ENCODE results near the gene MARCHF3. TPM values are rescaled to one million over a fixed set of nuclear protein-coding genes. Genes with fewer than 3 reads are reported as not detected.

The MARCHF3 gene
- total and polyA plus RNA-seq, 8 donors = 2.8 to 7.5 (median 3.9) TPM

- TF ChIP-seq CTCF (IDR thresholded peaks at IDR 0.05) = no peak
- Histone ChIP-seq H3K9me3 (no peaks in the 10 kb centered on the region), H3K36me3 (no peaks in the 10 kb centered on the region), H3K4me3 (no peak overlapping the region), H3K27ac (no peak overlapping the region), H3K4me1 (no peaks in the 10 kb centered on the region), H3K27me3 (no peaks in the 10 kb centered on the region)
- ATAC-seq = no peak
- FAIRE-seq = no peak
- DNase-seq = no peak
- 93 to 95% methylated on average over 6 of the region's 6 CpGs for WGBS, 2 donors
- intact Hi-C loops (cut with DNase I) = no loop called here
Measured at GRCh38 chr5:126871441-126871840, 158.9 kb downstream of the MARCHF3 start.

DNA sequence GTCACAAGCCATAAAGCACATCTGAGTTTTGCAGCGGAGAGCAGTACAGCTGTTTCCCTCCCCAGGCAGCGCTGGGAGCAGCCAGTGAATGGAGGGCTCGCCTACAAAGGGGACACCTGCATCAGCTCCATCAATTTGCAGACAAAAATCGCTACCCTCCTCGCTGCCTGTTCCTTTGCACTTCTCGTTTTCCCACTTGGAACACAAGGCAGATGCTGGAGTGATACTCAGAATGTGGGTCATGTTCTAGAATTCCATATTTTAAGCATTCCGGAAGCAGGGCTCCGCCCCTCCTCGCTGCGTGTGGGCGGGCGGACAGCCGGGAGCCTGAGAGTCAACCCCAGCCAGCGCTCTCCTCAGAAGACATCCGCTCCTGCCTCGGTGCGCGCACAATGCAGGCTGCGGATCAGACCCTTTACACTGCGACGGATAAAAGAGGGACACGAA lies 161.3 kb downstream of the MARCHF3 start:
- FAIRE-seq (no peak), ATAC-seq (peak in 3 of 4 donors; percentile 48 to 53 (median 52)), DNase-seq (no peak)
- no peak for TF ChIP-seq CTCF (IDR thresholded peaks at IDR 0.05)
- H3K4me3 ChIP-seq = no peak overlapping the region
- H3K36me3 ChIP-seq = no peaks in the 10 kb centered on the region
- no peaks in the 10 kb centered on the region for H3K27me3 ChIP-seq
- WGBS, 2 donors = 61 to 68% methylated on average over 21 to 22 of the region's 22 CpGs
- H3K4me1 ChIP-seq = no peaks in the 10 kb centered on the region
- H3K27ac ChIP-seq = no peak overlapping the region
- no peaks in the 10 kb centered on the region for H3K9me3 ChIP-seq
- intact Hi-C loops (cut with DNase I) = no loop called here

- no peak for TF ChIP-seq CTCF (IDR thresholded peaks at IDR 0.05)
- FAIRE-seq (no peak), DNase-seq (no peak), ATAC-seq (no peak)
- Histone ChIP-seq H3K9me3 (no peaks in the 10 kb centered on the region), H3K27ac (no peak overlapping the region), H3K4me1 (no peaks in the 10 kb centered on the region), H3K27me3 (no peaks in the 10 kb centered on the region), H3K4me3 (no peak overlapping the region), H3K36me3 (no peaks in the 10 kb centered on the region)
- intact Hi-C loops (cut with DNase I) = no loop called here
- 77 to 83% methylated on average over 11 of the region's 11 CpGs for WGBS, 2 donors
Measured at GRCh38 chr5:126868338-126869004, 161.9 kb downstream of the MARCHF3 start.

- TF ChIP-seq CTCF (IDR thresholded peaks at IDR 0.05) = no peak
- Histone ChIP-seq H3K27ac (no peak overlapping the region), H3K4me1 (no peaks in the 10 kb centered on the region), H3K9me3 (no peaks in the 10 kb centered on the region), H3K36me3 (no peaks in the 10 kb centered on the region), H3K27me3 (no peaks in the 10 kb centered on the region), H3K4me3 (no peak overlapping the region)
- WGBS, 2 donors = 84 to 92% methylated on average over 8 of the region's 8 CpGs
- ATAC-seq (no peak), FAIRE-seq (no peak), DNase-seq (no peak)
- intact Hi-C loops (cut with DNase I) = no loop called here
Measured at GRCh38 chr5:126866851-126867636, 163.3 kb downstream of the MARCHF3 start.

DNA sequence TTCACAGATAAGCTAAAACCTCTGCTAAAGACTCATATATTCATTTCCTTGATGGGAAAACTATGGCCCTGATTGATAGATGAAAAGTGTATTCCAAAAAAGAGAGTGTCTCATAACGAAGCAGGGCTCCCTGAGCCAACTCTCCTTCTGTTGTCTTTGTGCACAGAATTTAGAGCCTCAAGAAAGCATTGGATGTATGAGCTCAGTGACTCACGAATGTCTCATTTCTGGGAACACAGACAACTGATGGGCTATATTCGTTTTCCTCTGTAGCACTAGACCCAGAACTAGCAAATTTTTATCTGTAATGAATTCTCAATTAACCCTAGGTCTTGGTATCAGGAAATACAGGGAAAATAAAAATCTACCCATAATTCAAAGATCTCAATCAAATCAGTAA lies 165.1 kb downstream of the MARCHF3 start:
- no peaks in the 10 kb centered on the region for H3K27me3 ChIP-seq
- ATAC-seq = peak in 1 of 4 donors; percentile 37
- no peak for TF ChIP-seq CTCF (IDR thresholded peaks at IDR 0.05)
- H3K9me3 ChIP-seq = no peaks in the 10 kb centered on the region
- H3K4me3 ChIP-seq = no peak overlapping the region
- no peaks in the 10 kb centered on the region for H3K36me3 ChIP-seq
- intact Hi-C loops (cut with DNase I) = no loop called here
- DNase-seq = no peak
- 48 to 63% methylated on average over 3 of the region's 3 CpGs for WGBS, 2 donors
- no peak overlapping the region for H3K27ac ChIP-seq
- H3K4me1 ChIP-seq = no peaks in the 10 kb centered on the region
- FAIRE-seq = no peak

Data from pancreas (tissue), 10 donors.